ENCODE results near the gene CABP4.

CABP4 gene

GRCh38 chr11:67496113-67496512 lies 41.0 kb downstream of the CABP4 start:
- DNase-seq (ENCODE audit: low spot score), result no peak

DNA sequence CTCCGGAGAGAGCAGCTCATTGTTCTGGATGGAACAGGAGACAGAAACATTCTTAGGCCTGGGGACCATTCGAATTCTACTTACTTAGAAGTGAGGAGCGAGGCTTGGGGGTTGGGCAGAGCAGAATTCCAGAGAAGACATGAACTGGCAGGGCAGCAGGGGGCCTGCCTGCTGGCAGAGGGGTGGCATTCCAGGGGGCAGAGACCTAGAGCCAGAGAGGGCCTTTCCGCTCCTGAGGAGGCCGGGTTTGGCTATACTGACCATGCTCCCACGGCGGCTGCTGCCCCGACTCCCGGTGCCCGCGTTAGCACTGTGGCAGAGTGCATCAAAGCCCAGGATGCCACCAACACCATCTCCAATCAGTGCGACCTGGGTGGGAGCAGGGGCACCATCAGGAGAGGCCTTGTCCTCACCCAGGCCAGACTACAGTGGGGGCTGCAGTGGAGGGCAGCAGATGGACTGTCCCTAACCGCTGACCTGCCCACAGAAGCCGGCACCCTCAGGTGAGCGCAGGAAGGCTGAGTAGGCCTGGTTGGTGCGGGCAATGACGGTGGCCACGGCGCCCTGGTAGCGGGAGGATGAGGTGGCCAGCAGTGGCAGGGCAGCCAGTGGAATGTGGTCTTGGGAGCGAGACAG lies 42.6 kb downstream of the CABP4 start:
- DNase-seq (ENCODE audit: low spot score), result no peak

- DNase-seq (ENCODE audit: low spot score), result no peak
Measured at GRCh38 chr11:67498544-67498972, 43.4 kb downstream of the CABP4 start.

- no peak for DNase-seq (ENCODE audit: low spot score)
Measured at GRCh38 chr11:67499808-67500483, 44.8 kb downstream of the CABP4 start.

DNA sequence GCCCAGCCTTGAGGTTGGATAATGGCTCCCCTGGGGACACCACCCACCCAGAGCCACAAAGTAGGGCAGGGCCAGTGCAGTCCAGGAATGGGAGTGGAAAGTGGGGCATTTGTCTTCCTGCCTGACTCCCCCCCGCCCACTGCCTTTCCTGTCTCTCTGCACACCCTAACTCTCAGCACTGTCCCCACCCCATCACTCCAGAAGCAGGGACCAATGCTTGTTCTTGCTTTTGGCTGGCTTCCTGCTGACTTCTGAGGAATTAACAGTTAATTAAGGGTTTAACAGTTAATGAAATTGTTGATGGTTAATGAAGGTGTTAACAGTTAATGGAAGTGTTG lies 45.3 kb downstream of the CABP4 start:
- no peak for DNase-seq (ENCODE audit: low spot score)

DNA sequence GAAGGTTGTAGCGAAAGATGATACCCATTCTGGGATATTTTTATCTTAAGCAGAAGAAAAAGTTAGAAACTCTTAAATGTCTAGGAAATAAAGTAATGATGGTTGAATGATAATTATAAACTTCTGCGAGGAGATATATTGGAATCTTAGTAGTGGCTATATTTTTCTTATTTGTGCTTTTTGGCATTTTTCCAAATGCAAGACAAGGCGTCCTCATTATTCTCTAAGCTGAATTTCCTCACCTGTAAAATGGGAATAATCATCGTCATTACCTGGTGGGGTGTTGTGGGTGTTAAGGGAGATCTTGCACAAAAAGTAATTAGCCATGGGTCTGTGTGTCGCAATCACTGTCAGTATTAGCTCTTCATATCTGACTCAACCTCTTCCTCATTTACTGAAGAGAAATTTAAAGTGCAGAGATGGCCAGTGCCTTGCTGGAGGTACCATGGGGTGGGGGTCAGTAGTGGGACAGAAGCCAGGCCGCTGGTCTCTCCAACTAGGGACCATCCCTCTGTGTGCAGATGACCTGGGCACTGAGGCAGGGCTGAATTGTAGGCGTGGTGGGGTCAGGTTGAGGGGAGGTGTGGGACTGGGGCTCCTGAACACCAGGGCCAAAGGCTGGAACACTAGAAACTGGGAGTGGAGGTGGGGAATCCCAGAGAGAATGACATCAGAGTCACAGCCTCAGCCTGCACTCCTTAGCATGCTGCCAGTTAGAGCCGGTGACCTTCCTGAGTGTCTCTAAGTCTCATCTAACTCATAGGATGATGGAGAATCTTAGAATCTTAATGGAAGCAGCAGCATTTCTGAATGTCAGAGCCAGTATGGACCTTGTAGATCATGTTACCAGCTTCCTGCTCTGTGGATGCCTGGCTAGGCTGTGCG lies 45.9 kb downstream of the CABP4 start:
- no peak for DNase-seq (ENCODE audit: low spot score)

- DNase-seq (ENCODE audit: low spot score), result no peak
Measured at GRCh38 chr11:67501854-67502253, 46.7 kb downstream of the CABP4 start.

DNA sequence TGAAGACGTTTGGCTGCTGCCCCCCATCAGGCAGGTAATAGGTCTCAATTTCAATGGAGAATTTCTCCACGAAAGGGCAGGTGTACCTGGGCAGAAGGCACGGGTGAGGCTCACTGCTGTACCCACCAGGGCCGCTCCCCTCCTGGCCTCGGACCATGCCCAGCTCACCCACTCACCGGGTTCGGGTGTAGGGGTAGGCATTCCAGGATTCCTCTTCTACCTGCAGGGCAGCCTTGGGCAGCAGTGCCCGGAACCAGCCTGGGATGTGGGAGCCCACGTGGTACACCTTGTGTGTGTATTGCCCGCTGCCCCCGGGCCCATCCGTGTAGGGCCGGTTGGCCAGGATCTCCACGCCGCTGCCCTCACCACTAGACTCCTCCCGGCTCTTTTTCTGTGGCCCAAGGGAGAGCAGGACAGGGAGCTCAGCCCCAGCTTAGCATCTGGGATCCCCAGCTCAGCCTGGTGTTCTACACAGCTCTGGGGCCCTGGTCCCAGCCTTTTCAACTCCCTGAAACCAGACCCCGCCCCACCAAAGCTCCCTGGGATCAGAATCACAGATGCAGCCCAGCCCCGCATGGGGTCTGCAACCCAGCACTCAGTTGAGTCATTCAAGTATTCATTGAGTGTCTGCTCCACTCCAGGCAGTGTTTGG lies 47.3 kb downstream of the CABP4 start:
- DNase-seq (ENCODE audit: low spot score), result no peak

DNA sequence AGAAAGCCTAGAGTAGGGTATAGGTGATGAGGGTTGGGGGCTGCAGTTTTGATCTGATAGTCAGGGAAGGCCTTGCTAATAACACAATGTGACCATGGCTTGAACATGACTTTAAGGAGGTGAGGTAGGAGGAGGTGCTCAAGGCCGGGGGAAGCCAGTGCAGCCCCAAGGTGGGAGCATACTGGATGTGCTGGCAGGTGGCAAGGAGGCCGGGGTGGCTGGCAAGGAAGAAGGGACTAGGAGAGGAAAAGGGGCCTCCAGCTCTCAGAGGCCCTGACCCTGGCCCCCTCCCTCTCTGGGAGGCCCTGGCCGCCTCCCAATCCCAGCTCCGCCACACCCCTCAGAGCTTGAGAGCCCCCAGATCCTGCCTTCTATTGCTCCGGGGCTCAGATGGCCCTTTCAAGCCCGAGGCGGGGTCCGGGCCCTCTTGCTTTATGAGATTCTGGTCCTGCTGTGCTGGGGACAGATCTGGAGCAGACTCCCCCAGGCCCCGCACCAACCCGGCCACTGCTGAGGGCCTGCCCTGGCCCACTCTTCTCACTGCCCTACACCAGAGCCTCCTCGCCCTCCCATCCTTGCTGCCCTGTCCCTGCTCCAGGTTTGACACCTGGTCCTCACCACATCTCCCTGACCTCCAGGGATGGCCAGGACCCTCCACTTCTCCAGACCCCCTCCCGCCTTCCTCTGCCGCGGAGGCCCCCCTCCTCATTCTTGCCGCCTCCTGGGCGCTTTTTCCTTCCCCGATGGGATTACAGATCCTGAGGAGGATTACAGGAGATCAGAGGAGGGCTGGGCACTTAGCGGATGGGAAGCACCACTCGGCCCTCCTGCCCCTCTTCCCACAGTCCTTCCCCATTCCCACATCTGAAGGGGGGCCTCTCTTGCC lies 48.2 kb downstream of the CABP4 start:
- DNase-seq (ENCODE audit: low spot score), result no peak

DNA sequence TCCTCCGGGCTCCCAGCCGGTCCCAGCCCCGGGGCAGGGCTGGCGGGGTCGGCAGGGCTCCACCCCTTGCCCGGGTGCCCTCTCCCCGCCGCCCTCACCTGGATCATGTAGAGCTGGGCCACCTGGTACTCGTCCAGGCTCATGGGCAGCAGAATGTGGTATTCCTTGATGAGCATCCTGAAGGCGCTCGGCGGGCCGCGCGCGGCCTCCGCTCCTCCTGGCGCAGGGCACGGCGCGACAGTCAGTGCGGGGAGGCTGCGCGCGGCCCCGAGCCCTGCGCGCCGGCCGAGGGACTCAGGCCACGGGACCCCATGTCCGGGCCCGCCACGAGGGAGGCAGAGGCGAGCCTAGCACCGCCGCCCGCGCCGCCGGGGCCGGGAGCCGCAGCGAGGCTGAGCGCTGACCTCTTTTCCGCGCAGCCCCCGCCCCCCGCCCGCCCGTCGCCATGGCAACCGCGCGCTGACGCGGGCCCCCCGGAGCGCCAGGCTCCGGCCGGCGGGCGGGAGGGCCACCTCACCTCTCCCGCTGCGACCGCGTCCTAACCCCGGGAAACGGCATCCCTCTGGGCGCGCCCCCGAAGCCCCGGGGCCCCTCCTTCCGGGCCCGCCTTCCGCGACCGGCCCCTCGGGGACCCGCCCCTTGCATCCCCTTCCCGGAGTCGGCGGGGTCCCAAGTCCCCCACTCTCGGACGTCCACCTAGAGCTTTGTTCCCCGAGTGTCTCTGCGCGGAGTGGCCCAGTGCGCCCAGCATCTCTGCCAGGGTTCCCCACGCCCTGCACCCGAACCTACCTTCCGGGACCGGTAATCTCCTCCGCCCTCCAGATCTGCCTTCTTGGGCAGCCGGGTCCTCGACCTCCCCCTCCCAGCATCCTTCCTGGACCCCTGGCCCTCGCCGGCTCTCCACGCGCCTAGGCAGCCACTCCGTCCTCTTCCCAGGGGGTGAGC lies 49.1 kb downstream of the CABP4 start:
- DNase-seq (ENCODE audit: low spot score), result peak; percentile 28

GRCh38 chr11:67504950-67505581 lies 49.9 kb downstream of the CABP4 start, which contains the start of gene PITPNM1:
PITPNM1 (minus strand) TSS chr11:67505363; CDS start chr11:67504180, 1,183 bp downstream.
- DNase-seq (ENCODE audit: low spot score), result peak; percentile 71

- DNase-seq (ENCODE audit: low spot score), result peak; percentile 98
Measured at GRCh38 chr11:67505605-67506396, 50.6 kb downstream of the CABP4 start.

GRCh38 chr11:67506426-67507051 lies 51.4 kb downstream of the CABP4 start:
- DNase-seq (ENCODE audit: low spot score), result no peak

DNA sequence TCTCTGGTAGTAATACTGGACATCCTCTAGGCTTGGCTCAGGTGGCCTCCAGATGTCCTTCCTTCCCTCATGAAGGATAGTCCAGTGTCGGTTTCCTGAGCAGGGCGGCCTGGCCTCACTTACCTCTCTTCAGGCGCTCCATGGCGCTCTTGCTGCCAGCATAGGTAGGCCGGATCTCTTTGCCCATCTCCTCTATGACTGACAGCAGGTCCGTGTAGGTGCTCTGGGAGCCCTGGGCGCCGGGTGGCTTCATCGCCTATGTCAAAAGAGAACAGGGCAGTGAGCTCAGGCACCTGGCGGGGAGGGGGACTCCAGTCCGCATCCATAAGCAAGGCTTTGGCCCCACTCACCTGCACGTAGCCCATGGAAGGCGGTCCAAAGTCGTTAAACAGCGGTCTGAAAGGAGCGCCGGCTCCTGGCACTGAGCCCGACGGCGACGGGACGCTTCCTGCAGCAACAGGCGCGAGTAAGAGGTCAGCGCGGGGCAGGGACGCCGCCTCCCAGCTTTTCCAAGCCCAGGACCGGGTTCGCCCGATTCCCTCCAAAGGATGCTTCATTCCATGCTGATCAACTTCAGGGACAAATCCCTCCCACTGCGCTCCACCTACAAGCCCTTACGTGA lies 52.2 kb downstream of the CABP4 start:
- DNase-seq (ENCODE audit: low spot score), result peak; percentile 80

GRCh38 chr11:67507864-67508485 lies 52.8 kb downstream of the CABP4 start, which contains the start of gene CDK2AP2:
CDK2AP2 (minus strand) TSS chr11:67508162; CDS start chr11:67508082, 80 bp downstream.
- DNase-seq (ENCODE audit: low spot score), result peak; percentile 99

- DNase-seq (ENCODE audit: low spot score), result peak; percentile 98
Measured at GRCh38 chr11:67508486-67509121, 53.5 kb downstream of the CABP4 start.

- no peak for DNase-seq (ENCODE audit: low spot score)
Measured at GRCh38 chr11:67510023-67510345, 54.8 kb downstream of the CABP4 start.
